Epithelial cell of prostate (primary cell): ENCODE data around the gene GAS6.
A peak's percentile ranks its signal among the peaks of the same experiment; 100 is the strongest.

Source experiments
- DNase-seq: peaks from one replicate; pipeline ENCODE4 v3.0.0-alpha.2; 2011; ENCODE audit warnings: low read depth, low spot score
- H3K27ac ChIP-seq: fragments of 450-650 bp; 2 replicates; pipeline ENCODE4 v1.5.1; 2017; ENCODE audit warnings: mild to moderate bottlenecking

The GAS6 gene

DNA sequence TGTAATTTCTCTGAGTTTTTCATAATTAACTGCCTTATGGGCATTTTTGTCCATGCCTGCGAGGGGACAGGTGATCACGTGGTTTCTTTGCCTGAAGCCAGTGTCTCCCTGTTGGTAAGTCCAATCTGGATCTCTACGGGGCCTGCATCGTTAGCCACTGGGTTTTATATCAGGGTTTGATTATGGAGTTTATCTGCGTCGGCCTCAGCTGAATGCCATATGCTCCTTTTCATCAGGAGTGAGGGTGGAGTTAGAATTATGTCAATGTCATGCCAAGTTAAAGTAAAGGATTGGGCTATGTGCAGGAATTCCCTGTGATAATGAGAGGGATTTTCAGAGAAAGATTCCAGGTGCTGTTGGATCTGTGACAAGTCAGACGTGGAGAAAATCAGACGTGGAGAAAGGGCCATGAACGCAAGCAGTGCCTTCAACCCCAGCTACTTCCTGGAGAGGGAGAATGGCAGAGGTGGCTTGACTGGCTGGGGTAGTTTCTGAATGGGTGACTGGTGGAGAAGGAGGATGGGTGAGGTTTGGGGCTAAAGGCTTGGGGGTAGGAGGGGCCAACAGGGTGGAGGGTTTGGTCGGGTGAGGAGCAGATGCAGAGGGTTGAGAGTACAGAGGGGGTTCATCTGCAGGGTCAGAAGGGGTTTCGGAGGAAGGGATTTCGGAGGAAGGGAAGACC lies 80.5 kb downstream of the GAS6 start:
- no peak for DNase-seq

GRCh38 chr13:113782472-113782871 lies 81.4 kb downstream of the GAS6 start:
- no peak overlapping the region for H3K27ac ChIP-seq
- no peak for DNase-seq

More for the DNA sequence above, 80.5 kb downstream of the GAS6 start:
- peak overlapping the region; percentile 90 for H3K27ac ChIP-seq

DNA sequence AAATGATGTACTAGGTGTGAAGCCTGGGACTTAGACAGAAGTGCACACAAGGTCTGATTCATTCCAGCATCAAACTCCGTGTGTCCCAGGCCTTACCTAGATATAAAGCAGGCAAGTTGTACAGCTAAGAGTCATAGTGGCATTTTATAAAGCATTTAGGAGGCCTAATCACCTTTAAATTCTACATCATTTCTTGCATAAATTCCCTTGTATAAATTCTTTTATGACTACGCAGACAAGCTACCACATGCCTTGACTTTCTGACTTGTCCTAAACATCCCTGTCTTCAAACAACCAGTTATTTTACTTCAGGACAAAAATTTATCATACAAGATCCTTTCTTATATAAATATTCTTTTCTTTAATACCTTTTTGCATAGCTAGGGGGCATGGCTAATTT lies 82.3 kb downstream of the GAS6 start:
- peak overlapping the region; percentile 52 for H3K27ac ChIP-seq
- DNase-seq: peak; percentile 31

- DNase-seq: no peak
Measured at GRCh38 chr13:113777311-113778260, 86.3 kb downstream of the GAS6 start.

DNA sequence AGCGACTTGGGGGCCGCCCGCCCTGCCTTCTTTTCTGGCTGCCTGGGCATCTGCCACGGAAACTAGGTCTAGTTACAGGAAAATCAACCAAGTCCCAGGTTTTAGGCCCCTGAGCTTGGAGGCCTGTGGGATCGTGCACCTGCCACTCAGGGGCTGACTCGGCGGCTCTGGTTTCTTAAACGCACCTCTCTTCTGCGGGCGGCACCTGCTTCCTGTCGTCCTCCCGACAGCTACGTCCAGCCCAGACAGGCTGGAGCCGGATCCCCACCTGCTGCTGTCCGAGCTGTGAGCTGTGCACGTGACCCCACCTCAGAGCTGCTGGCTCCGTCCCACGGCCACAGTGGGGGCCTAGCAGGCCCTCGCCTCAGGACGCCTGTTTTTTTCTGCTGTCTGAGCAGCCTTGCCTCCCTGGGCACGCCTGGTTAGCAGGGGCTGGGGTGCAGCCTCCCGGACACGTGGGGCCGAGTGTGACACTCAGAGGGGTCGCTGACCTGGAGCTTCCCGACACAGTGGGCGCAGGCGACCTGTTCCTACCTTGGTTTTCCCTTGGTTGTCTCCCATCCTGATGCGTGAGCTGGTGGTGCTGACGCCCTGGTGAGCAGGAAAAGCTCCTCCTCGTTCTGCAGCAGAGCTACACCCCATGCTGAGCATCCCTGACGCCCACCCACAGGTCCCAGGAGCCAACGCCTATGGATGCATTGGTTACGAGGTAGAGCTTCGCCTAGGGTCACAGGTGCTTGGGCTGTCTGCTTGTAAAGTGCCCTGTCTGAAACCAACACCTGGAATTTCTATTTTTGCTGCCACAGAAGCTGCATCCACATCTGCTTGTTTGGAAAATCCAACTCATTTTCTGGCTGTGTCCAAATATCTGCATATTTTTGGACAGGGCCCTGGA lies 87.4 kb downstream of the GAS6 start:
- no peak for DNase-seq
- no peak overlapping the region for H3K27ac ChIP-seq

More at GRCh38 chr13:113777311-113778260, 86.3 kb downstream of the GAS6 start:
- H3K27ac ChIP-seq: no peak overlapping the region

DNA sequence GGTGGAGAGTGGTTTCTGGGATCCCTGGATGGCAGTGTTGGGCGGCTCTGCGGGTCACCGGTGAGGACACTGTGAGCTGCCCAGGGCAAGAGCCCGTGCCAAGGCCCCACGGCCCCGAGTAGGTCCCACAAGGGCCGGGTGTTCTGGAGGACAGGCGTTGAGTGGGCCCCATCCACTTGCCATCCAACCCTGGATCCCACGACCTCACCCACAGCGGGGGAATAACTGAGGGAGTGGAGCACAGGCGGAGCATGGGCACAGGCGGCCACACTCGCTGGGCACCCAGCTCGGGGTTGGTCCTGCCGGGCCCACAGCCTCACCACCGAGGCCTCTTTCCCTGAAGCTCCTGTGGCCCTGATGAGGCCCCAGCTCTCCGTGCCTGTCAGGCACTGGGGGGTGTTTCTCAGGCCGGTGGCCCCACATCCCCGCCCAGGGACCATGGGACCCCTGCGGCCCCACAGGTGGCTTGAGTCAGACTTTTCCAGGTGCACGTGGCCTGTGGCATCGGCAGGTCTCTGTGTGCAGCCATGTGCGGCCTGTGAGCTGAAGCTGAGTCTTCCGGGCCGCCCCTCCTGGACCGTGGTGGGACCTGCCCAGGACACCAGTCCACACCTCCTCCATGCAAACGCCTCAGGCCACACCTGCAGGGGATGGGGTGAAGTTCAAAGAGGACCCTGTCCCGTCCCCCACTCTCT lies 88.3 kb downstream of the GAS6 start:
- no peak for DNase-seq

GRCh38 chr13:113774177-113775107 lies 89.4 kb downstream of the GAS6 start:
- DNase-seq: no peak

More for the DNA sequence above, 88.3 kb downstream of the GAS6 start:
- H3K27ac ChIP-seq: no peak overlapping the region

GRCh38 chr13:113771709-113772331 lies 92.1 kb downstream of the GAS6 start:
- peak overlapping the region; percentile 78 for H3K27ac ChIP-seq
- no peak for DNase-seq

More at GRCh38 chr13:113774177-113775107, 89.4 kb downstream of the GAS6 start:
- no peak overlapping the region for H3K27ac ChIP-seq

DNA sequence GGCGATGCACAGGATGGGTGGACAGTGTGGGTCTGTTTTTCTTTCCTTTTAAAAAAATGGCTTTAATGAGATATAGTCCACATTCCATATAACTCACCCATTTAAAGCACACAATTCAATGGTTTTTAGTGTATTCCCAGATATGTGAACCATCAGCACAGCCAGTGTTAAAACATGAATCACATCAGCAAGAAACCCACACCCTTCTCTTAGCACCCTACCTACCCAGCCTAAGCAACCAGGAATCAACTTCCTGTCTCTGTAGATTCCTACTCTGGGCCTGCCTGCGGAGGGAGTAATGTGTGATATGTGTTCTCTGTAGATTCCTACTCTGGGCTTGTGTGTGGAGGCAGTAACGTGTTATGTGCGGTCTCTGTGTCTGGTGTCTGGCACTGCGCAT lies 92.9 kb downstream of the GAS6 start:
- DNase-seq: no peak
- H3K27ac ChIP-seq: peak overlapping the region; percentile 78
